HepG2 (cell line): ENCODE data around the gene PPP6R2. TPM values are rescaled to one million over a fixed set of nuclear protein-coding genes. Genes with fewer than 3 reads are reported as not detected.

Source experiments
- HOXA5 ChIP-seq: sonication (generic); formaldehyde crosslinking; IDR thresholded peaks from 2 replicates; pipeline ENCODE4 v1.4.0; 2020; ENCODE audit warnings: missing genetic modification reagents
- MXI1 ChIP-seq: IDR thresholded peaks from 3 replicates; pipeline ENCODE4 v1.6.1; 2012; ENCODE audit warnings: low read depth, low read length, inconsistent platforms, borderline replicate concordance
- NR2C2 ChIP-seq: sonication (generic); formaldehyde crosslinking; IDR thresholded peaks from 2 replicates; pipeline ENCODE4 v1.4.0; 2020; ENCODE audit warnings: missing genetic modification reagents, mild to moderate bottlenecking, moderate library complexity, borderline replicate concordance
- SRSF4 ChIP-seq: fragments of 200-400 bp; formaldehyde crosslinking; IDR thresholded peaks from one replicate; pipeline ENCODE4 v1.6.1; 2018; ENCODE audit warnings: mild to moderate bottlenecking, low read depth, low read length, moderate library complexity; ENCODE audit not compliant: poor library complexity, severe bottlenecking
- WIZ ChIP-seq: sonication (generic); formaldehyde crosslinking; IDR thresholded peaks from 2 replicates; pipeline ENCODE4 v1.5.1; 2020; ENCODE audit warnings: mild to moderate bottlenecking, missing genetic modification reagents
- ZFX ChIP-seq: sonication (generic); formaldehyde crosslinking; IDR thresholded peaks from 2 replicates; pipeline ENCODE4 v1.4.0; 2020; ENCODE audit warnings: mild to moderate bottlenecking, low read depth, missing genetic modification reagents, moderate library complexity
- ZFY ChIP-seq: sonication (generic); formaldehyde crosslinking; IDR thresholded peaks from 2 replicates; pipeline ENCODE4 v1.4.0; 2020; ENCODE audit warnings: missing genetic modification reagents
- polyA plus RNA-seq, 8 experiments: library from polyadenylated mRNA; depleted of rRNA in 3 of 8; stranded (reverse) in 7 of 8; unstranded in 1 of 8; fragments of >200 nt; fragmentation: Illumina TruSeq in 4 of 8; extraction: Trizol in 4 of 8; gene quantifications; 2 replicates each; pipeline versions ENCODE4 v1.2.1 to v1.2.3, GENCODE V29; 2011 to 2016; ENCODE audit warnings: low read depth in 4 of 8, missing spikeins in 1 of 8, mixed read lengths in 1 of 8; ENCODE audit not compliant: insufficient read depth in 1 of 8
- total RNA-seq, 5 experiments: library from RNA; depleted of rRNA; stranded (reverse); fragments of >200 nt; fragmentation: Illumina TruSeq; extraction: Trizol; gene quantifications; 2 replicates each; pipeline ENCODE4 v1.2.3, GENCODE V29; 2016; ENCODE audit warnings: low read depth in 1 of 5
- TF ChIP-seq, protein P1 (sequence below): sonication (generic); formaldehyde crosslinking; IDR thresholded peaks from 2 replicates; pipeline ENCODE4 v1.5.1; 2020; ENCODE audit warnings: mild to moderate bottlenecking, missing genetic modification reagents
- TF ChIP-seq, protein P2 (sequence below): sonication (generic); formaldehyde crosslinking; IDR thresholded peaks from 2 replicates; pipeline ENCODE4 v1.5.1; 2020; ENCODE audit warnings: mild to moderate bottlenecking, moderate library complexity, missing genetic modification reagents
- TF ChIP-seq, protein P3 (sequence below): IDR thresholded peaks from 2 replicates; pipeline ENCODE4 v1.6.1; 2016; ENCODE audit warnings: missing compliant biosample characterization, missing genetic modification reagents, borderline replicate concordance
- TF ChIP-seq, protein P4 (sequence below): sonication (generic); formaldehyde crosslinking; IDR thresholded peaks from 2 replicates; pipeline ENCODE4 v1.9.0; 2021; ENCODE audit warnings: missing genetic modification reagents, borderline replicate concordance
- TF ChIP-seq, protein P5 (sequence below): sonication (generic); formaldehyde crosslinking; IDR thresholded peaks from 2 replicates; pipeline ENCODE4 v1.4.0; 2020; ENCODE audit warnings: mild to moderate bottlenecking, missing genetic modification reagents
- TF ChIP-seq, protein P6 (sequence below): sonication (generic); formaldehyde crosslinking; IDR thresholded peaks from 2 replicates; pipeline ENCODE4 v1.5.1; 2020; ENCODE audit warnings: mild to moderate bottlenecking, missing genetic modification reagents, moderate library complexity

Gene PPP6R2
- total and polyA plus RNA-seq, 2 of the 13 experiments (the other 11 are each of a cell fraction or from before 2014, with no cell fraction given), result 55.0 to 102 TPM

DNA sequence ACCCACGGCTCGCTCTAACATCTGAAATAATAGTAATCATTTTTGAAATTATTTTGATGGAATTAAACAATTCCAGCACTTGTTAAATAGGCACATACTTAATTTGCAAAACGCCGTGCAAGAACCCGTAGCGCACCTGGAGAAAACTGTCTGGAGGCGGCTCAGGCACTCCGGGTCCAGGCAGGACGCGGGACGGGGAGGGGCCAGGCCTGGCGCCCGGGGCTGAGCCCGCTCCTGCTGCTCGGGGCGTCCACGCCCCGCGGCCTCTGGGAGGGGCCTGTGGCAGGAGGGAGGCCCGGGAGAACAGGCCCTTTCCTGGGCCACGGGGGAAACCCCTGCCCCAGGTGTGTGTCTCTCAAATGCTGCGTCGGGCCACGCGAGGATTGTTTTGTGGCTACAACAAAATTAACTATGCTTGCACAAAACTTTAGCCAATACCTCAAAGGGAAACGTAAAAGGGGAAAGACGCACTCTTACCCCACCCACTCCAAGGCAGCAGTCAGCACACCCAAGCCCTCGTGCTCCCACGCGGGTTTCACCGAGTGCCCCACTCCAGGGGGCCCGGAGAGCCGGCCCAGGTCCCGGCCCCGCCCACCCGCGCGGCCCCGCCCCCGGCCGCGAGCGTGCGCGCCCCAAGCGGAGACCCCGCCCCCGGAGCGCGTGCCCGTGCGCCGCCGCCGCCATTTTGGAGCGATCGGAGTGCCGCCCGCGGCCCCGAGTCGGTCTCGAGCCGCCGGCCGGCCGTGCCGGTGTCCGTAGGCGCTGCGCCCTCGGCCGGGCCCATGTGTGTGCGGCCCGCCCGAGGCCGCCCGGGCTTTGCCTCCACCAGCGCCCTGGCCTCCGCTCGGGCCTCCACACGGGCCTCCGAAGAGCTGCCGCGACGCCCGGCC is at the start of gene PPP6R2 (continued):
- TF ChIP-seq, protein P1, sequence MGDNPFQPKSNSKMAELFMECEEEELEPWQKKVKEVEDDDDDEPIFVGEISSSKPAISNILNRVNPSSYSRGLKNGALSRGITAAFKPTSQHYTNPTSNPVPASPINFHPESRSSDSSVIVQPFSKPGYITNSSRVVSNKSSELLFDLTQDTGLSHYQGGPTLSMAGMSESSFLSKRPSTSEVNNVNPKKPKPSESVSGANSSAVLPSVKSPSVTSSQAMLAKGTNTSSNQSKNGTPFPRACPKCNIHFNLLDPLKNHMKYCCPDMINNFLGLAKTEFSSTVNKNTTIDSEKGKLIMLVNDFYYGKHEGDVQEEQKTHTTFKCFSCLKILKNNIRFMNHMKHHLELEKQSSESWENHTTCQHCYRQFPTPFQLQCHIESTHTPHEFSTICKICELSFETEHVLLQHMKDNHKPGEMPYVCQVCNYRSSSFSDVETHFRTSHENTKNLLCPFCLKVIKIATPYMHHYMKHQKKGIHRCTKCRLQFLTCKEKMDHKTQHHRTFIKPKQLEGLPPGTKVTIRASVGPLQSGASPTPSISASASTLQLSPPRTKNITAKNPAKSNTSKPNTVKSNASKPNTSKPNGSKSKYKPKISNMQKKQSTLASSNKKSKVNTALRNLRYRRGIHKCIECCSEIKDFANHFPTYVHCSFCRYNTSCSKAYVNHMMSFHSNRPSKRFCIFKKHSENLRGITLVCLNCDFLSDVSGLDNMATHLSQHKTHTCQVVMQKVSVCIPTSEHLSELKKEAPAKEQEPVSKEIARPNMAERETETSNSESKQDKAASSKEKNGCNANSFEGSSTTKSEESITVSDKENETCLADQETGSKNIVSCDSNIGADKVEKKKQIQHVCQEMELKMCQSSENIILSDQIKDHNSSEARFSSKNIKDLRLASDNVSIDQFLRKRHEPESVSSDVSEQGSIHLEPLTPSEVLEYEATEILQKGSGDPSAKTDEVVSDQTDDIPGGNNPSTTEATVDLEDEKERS (CRISPR knock-in tag), result 0 out of 2 replicates have a peak, but pooled peaks have one; percentile 64
- TF ChIP-seq SRSF4 (no peak), HOXA5 (no peak; the same call in 1 of the 2 replicates), ZFX (CRISPR knock-in tag) (peak; percentile 57), WIZ (no peak), ZFY (CRISPR knock-in tag) (peak; percentile 81), NR2C2 (no peak), MXI1 (peak; percentile 22; the same call in 1 of the 3 replicates)
- TF ChIP-seq, protein P2, sequence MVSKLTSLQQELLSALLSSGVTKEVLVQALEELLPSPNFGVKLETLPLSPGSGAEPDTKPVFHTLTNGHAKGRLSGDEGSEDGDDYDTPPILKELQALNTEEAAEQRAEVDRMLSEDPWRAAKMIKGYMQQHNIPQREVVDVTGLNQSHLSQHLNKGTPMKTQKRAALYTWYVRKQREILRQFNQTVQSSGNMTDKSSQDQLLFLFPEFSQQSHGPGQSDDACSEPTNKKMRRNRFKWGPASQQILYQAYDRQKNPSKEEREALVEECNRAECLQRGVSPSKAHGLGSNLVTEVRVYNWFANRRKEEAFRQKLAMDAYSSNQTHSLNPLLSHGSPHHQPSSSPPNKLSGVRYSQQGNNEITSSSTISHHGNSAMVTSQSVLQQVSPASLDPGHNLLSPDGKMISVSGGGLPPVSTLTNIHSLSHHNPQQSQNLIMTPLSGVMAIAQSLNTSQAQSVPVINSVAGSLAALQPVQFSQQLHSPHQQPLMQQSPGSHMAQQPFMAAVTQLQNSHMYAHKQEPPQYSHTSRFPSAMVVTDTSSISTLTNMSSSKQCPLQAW (CRISPR knock-in tag), result no peak
- TF ChIP-seq, protein P3, sequence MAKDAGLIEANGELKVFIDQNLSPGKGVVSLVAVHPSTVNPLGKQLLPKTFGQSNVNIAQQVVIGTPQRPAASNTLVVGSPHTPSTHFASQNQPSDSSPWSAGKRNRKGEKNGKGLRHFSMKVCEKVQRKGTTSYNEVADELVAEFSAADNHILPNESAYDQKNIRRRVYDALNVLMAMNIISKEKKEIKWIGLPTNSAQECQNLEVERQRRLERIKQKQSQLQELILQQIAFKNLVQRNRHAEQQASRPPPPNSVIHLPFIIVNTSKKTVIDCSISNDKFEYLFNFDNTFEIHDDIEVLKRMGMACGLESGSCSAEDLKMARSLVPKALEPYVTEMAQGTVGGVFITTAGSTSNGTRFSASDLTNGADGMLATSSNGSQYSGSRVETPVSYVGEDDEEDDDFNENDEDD, result no peak
- TF ChIP-seq, protein P4, sequence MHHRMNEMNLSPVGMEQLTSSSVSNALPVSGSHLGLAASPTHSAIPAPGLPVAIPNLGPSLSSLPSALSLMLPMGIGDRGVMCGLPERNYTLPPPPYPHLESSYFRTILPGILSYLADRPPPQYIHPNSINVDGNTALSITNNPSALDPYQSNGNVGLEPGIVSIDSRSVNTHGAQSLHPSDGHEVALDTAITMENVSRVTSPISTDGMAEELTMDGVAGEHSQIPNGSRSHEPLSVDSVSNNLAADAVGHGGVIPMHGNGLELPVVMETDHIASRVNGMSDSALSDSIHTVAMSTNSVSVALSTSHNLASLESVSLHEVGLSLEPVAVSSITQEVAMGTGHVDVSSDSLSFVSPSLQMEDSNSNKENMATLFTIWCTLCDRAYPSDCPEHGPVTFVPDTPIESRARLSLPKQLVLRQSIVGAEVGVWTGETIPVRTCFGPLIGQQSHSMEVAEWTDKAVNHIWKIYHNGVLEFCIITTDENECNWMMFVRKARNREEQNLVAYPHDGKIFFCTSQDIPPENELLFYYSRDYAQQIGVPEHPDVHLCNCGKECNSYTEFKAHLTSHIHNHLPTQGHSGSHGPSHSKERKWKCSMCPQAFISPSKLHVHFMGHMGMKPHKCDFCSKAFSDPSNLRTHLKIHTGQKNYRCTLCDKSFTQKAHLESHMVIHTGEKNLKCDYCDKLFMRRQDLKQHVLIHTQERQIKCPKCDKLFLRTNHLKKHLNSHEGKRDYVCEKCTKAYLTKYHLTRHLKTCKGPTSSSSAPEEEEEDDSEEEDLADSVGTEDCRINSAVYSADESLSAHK, result no peak
- TF ChIP-seq, protein P5, sequence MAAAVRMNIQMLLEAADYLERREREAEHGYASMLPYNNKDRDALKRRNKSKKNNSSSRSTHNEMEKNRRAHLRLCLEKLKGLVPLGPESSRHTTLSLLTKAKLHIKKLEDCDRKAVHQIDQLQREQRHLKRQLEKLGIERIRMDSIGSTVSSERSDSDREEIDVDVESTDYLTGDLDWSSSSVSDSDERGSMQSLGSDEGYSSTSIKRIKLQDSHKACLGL (CRISPR knock-in tag), result peak; percentile 41; the same call in 1 of the 2 replicates
- TF ChIP-seq, protein P6, sequence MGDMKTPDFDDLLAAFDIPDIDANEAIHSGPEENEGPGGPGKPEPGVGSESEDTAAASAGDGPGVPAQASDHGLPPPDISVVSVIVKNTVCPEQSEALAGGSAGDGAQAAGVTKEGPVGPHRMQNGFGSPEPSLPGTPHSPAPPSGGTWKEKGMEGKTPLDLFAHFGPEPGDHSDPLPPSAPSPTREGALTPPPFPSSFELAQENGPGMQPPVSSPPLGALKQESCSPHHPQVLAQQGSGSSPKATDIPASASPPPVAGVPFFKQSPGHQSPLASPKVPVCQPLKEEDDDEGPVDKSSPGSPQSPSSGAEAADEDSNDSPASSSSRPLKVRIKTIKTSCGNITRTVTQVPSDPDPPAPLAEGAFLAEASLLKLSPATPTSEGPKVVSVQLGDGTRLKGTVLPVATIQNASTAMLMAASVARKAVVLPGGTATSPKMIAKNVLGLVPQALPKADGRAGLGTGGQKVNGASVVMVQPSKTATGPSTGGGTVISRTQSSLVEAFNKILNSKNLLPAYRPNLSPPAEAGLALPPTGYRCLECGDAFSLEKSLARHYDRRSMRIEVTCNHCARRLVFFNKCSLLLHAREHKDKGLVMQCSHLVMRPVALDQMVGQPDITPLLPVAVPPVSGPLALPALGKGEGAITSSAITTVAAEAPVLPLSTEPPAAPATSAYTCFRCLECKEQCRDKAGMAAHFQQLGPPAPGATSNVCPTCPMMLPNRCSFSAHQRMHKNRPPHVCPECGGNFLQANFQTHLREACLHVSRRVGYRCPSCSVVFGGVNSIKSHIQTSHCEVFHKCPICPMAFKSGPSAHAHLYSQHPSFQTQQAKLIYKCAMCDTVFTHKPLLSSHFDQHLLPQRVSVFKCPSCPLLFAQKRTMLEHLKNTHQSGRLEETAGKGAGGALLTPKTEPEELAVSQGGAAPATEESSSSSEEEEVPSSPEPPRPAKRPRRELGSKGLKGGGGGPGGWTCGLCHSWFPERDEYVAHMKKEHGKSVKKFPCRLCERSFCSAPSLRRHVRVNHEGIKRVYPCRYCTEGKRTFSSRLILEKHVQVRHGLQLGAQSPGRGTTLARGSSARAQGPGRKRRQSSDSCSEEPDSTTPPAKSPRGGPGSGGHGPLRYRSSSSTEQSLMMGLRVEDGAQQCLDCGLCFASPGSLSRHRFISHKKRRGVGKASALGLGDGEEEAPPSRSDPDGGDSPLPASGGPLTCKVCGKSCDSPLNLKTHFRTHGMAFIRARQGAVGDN (CRISPR knock-in tag), result peak; percentile 43
